Right hindlimb (tissue), 1 donor: ENCODE results near the gene SSB.
"Not testable (repeated sequence)": the region's sequence is repeated elsewhere in the genome, so short reads cannot be mapped to it uniquely, and the experiment has no call there.

Experiments used
- DNase-seq: peaks from one replicate; pipeline ENCODE4 v3.0.0-alpha.2; 2018

The SSB gene

GRCh38 chr2:169838743-169839489, 40.2 kb downstream of the SSB start:
- no peak for DNase-seq

DNA sequence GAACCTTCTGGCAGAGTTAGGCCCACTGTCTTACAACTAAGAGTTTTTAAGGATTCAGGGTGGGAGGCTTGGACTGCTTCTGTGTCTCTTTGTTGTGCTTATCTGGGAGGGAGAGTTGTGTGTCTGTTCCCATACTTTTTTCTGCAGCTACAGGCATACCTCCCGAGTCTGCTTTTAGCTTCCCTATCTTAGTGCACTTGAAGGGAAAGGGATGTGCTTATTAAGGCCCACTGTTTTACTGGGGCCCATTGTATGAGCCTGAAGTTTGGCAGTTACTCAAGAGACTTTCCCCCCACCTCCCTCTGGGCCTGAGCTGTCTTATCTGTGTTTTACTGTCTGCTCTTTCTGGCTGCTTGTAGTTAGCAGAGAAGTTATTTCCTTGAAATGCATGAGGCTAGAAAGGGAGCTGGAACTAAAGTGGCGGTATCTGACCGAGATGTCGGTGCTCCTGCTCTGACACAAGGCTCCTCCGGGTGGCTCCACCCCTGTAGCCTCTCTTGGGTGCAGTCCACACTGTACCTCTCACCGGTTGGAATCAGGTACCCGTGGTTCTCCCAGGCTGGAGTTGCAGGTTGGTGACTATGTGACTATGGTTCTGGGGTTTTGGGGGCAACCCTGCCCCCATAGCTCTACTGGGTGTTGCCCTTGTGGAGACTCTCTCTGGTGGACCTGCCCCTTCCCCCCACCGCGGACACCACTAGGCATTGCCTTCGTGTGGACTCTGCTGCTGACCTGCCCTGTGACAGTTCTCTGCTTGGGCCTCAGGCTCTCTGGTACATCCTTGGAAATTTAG, 41.5 kb downstream of the SSB start:
- DNase-seq: no peak

DNA sequence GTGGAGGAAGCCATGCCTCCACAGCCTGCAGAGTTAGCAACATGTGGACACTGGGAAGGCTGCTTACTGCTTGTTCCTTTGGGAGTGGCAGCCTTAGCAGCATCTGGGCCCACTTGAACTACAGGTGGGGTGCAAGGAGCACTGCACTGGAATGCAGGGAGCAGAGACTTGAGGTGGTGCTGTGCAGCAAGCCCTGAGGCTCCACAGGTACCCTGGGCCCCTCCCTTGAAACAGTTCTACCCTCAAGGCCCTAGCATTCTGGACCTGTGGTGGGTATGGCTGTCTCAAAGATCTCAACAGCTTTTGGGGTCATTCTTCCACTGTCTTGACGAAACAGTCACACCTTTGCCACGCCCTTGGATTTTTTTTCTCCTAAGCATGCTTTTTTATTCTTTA, 42.1 kb downstream of the SSB start:
- DNase-seq: no peak

DNA sequence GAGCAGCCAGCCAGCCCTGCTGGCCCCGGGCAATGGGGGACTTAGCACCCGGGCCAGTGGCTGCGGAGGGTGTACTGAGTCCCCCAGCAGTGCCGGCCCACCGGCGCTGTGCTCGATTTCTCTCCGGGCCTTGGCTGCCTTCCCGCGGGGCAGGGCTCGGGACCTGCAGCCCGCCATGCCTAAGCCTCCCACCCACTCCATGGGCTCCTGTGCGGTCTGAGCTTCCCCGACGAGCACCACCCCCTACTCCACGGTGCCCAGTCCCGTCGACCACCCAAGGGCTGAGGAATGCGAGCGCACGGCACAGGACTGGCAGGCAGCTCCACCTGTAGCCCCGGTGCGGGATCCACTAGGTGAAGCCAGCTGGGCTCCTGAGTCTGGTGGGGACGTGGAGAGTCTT, 43.0 kb downstream of the SSB start:
- not testable (repeated sequence) for DNase-seq

- DNase-seq: no peak
Measured at GRCh38 chr2:169845016-169845415, 46.3 kb downstream of the SSB start.

DNA sequence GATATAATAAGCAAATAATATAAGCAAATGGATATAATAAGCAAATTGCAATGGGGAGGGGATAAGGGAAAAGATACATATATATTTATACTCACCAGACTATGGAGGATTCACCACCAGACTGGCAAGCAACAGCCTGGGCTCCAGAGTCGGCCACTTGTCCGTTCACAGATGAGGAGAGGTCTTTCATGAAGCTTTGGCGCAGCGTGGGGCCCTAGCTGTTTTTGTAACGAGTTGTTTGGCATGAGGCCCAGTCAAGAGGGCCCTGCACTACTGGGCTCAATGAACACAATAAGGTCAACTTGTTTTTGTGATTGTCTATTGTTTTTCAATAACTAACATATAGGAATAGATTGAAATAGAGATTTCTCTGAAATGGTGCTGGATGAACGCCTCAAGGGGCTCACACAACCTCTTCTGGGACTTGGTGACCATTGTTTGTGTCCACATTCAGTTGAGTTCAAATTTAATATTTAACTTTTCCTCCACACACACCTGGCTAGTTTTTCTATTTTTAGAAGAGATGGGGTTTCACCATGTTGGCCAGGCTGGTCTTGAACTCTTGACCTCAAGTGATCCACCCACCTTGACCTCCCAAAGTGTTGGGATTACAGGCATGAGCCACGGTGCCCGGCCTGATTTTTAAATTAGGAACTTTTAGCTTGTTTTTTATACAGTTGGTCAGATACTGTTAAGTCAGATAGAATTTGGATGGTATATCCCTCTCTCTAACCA, 50.5 kb downstream of the SSB start:
- DNase-seq: not testable (repeated sequence)

GRCh38 chr2:169849710-169850109, 51.0 kb downstream of the SSB start:
- no peak for DNase-seq

GRCh38 chr2:169853041-169853668, 54.5 kb downstream of the SSB start:
- DNase-seq: no peak

- DNase-seq: not testable (repeated sequence)
Measured at GRCh38 chr2:169855281-169856258, 56.9 kb downstream of the SSB start.

DNA sequence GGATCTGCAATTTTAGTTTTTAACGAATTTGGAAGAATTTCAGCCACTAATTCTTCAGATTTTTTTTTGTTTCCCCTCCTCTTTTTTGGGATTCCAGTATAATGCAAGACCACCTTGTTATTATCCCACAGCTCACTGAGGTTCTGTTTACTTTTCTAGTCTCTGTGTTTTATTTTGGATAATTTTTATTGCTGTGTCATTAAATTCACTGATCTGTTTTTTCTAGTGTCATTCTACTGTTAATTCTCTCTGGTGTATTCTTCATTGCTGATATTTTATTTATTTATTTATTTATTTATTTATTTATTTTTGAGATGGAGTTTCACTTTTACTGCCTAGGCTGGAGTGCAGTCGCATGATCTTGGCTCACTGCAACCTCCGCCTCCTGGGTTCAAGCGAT, 60.8 kb downstream of the SSB start:
- no peak for DNase-seq

- DNase-seq: no peak
Measured at GRCh38 chr2:169860149-169860548, 61.5 kb downstream of the SSB start.
